Renal cortical epithelial cell (primary cell): ENCODE results near the gene GPR160. TPM values are rescaled to one million over a fixed set of nuclear protein-coding genes. Genes with fewer than 3 reads are reported as not detected.

ENCODE experiments used
- DNase-seq: peaks from one replicate; pipeline ENCODE4 v3.0.0-alpha.2; 2011; ENCODE audit warnings: low read depth
- total RNA-seq: library from RNA; depleted of rRNA; stranded (reverse); fragments of >200 nt; gene quantifications from 2 replicates; pipeline ENCODE4 v1.2.3, GENCODE V29; 2014

GPR160 gene
- total RNA-seq, result 28.6 and 50.5 TPM in 2 replicates

GRCh38 chr3:170037463-170038433, at the start of gene GPR160:
GPR160 (plus strand) TSS chr3:170037995; CDS start chr3:170083973, 45,978 bp downstream.
- no peak for DNase-seq

- DNase-seq, result no peak
Observed at GRCh38 chr3:169990431-169990830, 47.4 kb upstream of the GPR160 start.

- DNase-seq, result no peak
Observed at GRCh38 chr3:169992156-169992555, 45.6 kb upstream of the GPR160 start.

GRCh38 chr3:169992781-169993180, 45.0 kb upstream of the GPR160 start:
- DNase-seq, result no peak

GRCh38 chr3:169993761-169994160, 44.0 kb upstream of the GPR160 start:
- DNase-seq, result no peak

GRCh38 chr3:169996063-169996462, 41.7 kb upstream of the GPR160 start:
- no peak for DNase-seq

- DNase-seq, result peak; percentile 44
Observed at GRCh38 chr3:169998668-169999131, 39.1 kb upstream of the GPR160 start.

- no peak for DNase-seq
Observed at GRCh38 chr3:169999433-169999832, 38.4 kb upstream of the GPR160 start.

- DNase-seq, result no peak
Observed at GRCh38 chr3:170000051-170000450, 37.7 kb upstream of the GPR160 start.

- DNase-seq, result no peak
Observed at GRCh38 chr3:170002231-170002630, 35.6 kb upstream of the GPR160 start.

GRCh38 chr3:170002879-170003278, 34.9 kb upstream of the GPR160 start:
- no peak for DNase-seq

GRCh38 chr3:170003881-170004356, 33.9 kb upstream of the GPR160 start:
- DNase-seq, result no peak

GRCh38 chr3:170007031-170007663, 30.6 kb upstream of the GPR160 start:
- DNase-seq, result peak; percentile 40

- DNase-seq, result no peak
Observed at GRCh38 chr3:170010498-170010897, 27.3 kb upstream of the GPR160 start.

GRCh38 chr3:170012683-170013400, 25.0 kb upstream of the GPR160 start:
- DNase-seq, result peak; percentile 16

GRCh38 chr3:170016057-170016456, 21.7 kb upstream of the GPR160 start:
- no peak for DNase-seq

GRCh38 chr3:170019306-170019705, 18.5 kb upstream of the GPR160 start:
- DNase-seq, result peak; percentile 62

- no peak for DNase-seq
Observed at GRCh38 chr3:170021083-170021482, 16.7 kb upstream of the GPR160 start.

GRCh38 chr3:170022336-170022735, 15.5 kb upstream of the GPR160 start:
- no peak for DNase-seq

- no peak for DNase-seq
Observed at GRCh38 chr3:170023165-170023564, 14.6 kb upstream of the GPR160 start.

GRCh38 chr3:170024581-170024980, 13.2 kb upstream of the GPR160 start:
- no peak for DNase-seq
